ENCODE measurements around the gene CENPT. TPM values are rescaled to one million over a fixed set of nuclear protein-coding genes. Genes with fewer than 3 reads are reported as not detected.
"Not testable (repeated sequence)": the region's sequence is repeated elsewhere in the genome, so short reads cannot be mapped to it uniquely, and the experiment has no call there.

Gene CENPT
- total RNA-seq, 1 donor from 2014 or later, result 45.1 TPM

- intact Hi-C loops (cut with DNase I), result no loop called here
- no peak for DNase-seq (ENCODE audit: low spot score)
These were observed 10.2 kb upstream of the CENPT start for GRCh38 chr16:67857547-67858233.

GRCh38 chr16:67856927-67857546, 9.5 kb upstream of the CENPT start:
- intact Hi-C loops (cut with DNase I), result no loop called here
- no peak for DNase-seq (ENCODE audit: low spot score)
- ATAC-seq, result peak; percentile 5

More at GRCh38 chr16:67857547-67858233, 10.2 kb upstream of the CENPT start:
- ATAC-seq, result peak; percentile 91

DNA sequence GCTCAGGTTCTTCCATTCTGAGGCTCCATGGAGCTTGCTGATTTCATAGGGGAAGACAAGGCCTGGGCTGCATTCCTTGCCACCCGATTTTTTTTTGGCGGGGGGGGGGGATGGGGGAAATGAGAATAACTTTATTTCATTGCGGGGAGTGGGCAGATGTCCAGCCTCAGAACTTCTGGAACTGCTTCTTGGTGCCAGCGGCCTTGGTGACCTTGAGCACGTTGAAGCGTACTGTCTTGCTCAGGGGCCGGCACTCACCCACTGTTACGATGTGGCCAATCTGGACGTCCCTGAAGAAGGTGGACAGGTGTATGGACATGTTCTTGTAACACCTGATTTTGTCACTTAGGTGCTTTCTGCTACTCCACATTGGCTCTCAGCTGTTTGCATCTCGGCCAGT, 8.3 kb upstream of the CENPT start:
- DNase-seq (ENCODE audit: low spot score) (no peak), ATAC-seq (no peak)
- intact Hi-C loops (cut with DNase I), result no loop called here

- ATAC-seq (no peak), DNase-seq (ENCODE audit: low spot score) (no peak)
- intact Hi-C loops (cut with DNase I), result no loop called here
These were observed 6.2 kb upstream of the CENPT start for GRCh38 chr16:67853670-67854069.

- ATAC-seq, result no peak
- DNase-seq (ENCODE audit: low spot score), result no peak
- intact Hi-C loops (cut with DNase I), result no loop called here
These were observed 625 bp upstream of the CENPT start for GRCh38 chr16:67848118-67848517.

GRCh38 chr16:67846320-67847063, 1.0 kb downstream of the CENPT start, which contains the start of gene NUTF2:
NUTF2 (plus strand) TSS chr16:67846933; CDS start chr16:67865131, 18,198 bp downstream.
- intact Hi-C loops (cut with DNase I), result no loop called here
- DNase-seq (ENCODE audit: low spot score) (peak; percentile 97), ATAC-seq (peak; percentile 91)

- DNase-seq (ENCODE audit: low spot score) (no peak), ATAC-seq (no peak)
- intact Hi-C loops (cut with DNase I), result no loop called here
These were observed 1.5 kb downstream of the CENPT start for GRCh38 chr16:67846063-67846319.

DNA sequence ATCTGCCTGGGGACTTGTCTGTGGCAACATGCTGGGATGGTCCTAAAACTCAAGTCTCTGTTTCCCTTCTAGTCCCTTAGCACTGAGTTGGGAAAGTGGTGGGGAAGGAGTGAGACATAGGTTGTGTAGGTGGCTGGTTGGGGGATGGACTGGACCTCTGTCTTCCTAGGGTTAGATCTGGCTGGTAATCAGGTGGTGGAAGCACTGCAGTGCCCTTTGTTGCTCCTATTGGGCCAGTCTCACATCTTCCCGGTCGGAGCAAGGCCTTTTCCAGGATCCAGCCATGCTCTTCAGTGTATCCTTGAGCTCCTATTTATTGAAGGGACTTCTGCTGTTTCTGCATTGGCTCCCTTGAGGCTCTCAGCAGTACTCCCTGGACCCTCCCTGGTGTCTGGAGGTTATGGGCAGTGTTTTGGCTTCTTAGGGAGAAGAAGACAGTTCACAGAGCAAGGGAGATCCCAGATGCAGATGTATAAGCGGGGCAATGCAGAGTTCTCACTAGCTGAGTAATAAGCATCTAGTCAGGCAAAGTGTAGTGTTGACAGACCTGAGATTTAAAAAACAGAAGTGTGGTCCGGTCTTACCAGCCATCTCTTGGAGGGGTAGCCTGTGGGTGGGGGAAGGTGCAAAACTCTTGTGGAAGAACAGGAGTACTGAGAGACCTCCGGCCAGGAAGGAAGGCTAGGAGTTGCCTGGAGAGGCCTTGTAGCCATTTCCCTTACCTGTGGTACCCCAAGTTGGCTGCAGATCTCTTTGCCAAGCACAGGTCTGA, 2.0 kb downstream of the CENPT start:
- ATAC-seq (no peak), DNase-seq (ENCODE audit: low spot score) (no peak)
- intact Hi-C loops (cut with DNase I), result no loop called here

GRCh38 chr16:67844497-67844896, 3.0 kb downstream of the CENPT start:
- intact Hi-C loops (cut with DNase I), result no loop called here
- no peak for ATAC-seq
- DNase-seq (ENCODE audit: low spot score), result no peak

GRCh38 chr16:67843343-67843765, 4.1 kb downstream of the CENPT start:
- ATAC-seq, result no peak
- intact Hi-C loops (cut with DNase I), result no loop called here

DNA sequence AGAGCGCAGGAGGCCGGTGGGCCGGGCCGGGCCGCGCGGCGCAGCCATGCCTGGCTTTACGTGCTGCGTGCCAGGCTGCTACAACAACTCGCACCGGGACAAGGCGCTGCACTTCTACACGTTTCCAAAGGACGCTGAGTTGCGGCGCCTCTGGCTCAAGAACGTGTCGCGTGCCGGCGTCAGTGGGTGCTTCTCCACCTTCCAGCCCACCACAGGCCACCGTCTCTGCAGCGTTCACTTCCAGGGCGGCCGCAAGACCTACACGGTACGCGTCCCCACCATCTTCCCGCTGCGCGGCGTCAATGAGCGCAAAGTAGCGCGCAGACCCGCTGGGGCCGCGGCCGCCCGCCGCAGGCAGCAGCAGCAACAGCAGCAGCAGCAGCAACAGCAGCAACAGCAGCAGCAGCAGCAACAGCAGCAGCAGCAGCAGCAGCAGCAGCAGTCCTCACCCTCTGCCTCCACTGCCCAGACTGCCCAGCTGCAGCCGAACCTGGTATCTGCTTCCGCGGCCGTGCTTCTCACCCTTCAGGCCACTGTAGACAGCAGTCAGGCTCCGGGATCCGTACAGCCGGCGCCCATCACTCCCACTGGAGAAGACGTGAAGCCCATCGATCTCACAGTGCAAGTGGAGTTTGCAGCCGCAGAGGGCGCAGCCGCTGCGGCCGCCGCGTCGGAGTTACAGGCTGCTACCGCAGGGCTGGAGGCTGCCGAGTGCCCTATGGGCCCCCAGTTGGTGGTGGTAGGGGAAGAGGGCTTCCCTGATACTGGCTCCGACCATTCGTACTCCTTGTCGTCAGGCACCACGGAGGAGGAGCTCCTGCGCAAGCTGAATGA, 4.8 kb downstream of the CENPT start:
- intact Hi-C loops (cut with DNase I), result no loop called here
- DNase-seq (ENCODE audit: low spot score) (peak; percentile 75), ATAC-seq (no peak)

More at GRCh38 chr16:67843343-67843765, 4.1 kb downstream of the CENPT start:
- DNase-seq (ENCODE audit: low spot score), result no peak

- peak; percentile 96 for DNase-seq (ENCODE audit: low spot score)
- peak; percentile 88 for ATAC-seq
- intact Hi-C loops (cut with DNase I), result no loop called here
These were observed 5.5 kb downstream of the CENPT start, which contains the start of gene THAP11 for GRCh38 chr16:67841816-67842508. THAP11 (plus strand) TSS chr16:67842320; CDS start chr16:67842555, 235 bp downstream.

GRCh38 chr16:67841198-67841815, 6.2 kb downstream of the CENPT start:
- intact Hi-C loops (cut with DNase I), result no loop called here
- ATAC-seq, result peak; percentile 0
- no peak for DNase-seq (ENCODE audit: low spot score)

GRCh38 chr16:67837811-67838210, 9.7 kb downstream of the CENPT start:
- intact Hi-C loops (cut with DNase I), result no loop called here
- DNase-seq (ENCODE audit: low spot score) (no peak), ATAC-seq (no peak)

- intact Hi-C loops (cut with DNase I); DNase-seq (ENCODE audit: low spot score); ATAC-seq: not testable (repeated sequence)
These were observed 10.3 kb downstream of the CENPT start for GRCh38 chr16:67837190-67837589.

DNA sequence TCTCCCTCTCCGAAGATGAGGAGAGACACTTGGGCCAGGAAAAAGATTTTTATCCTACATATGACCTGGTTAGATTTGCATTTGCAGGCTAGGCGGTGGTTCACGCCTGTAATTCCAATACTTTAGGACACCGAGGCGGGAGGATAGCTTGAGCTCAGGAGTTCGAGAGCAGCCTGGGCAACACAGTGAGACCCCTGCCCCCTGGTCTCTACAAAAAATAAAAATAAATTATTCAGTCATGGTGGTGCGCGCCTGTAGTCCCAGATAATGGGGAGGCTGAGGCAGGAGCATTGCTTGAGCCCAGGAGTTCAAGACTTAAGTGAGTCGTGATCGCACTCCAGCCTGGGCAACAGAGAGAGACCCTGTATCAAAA, 13.3 kb downstream of the CENPT start:
- intact Hi-C loops (cut with DNase I), result no loop called here
- ATAC-seq (no peak), DNase-seq (ENCODE audit: low spot score) (no peak)

- peak; percentile 98 for DNase-seq (ENCODE audit: low spot score)
- intact Hi-C loops (cut with DNase I), result no loop called here
- peak; percentile 99 for ATAC-seq
These were observed 13.9 kb downstream of the CENPT start for GRCh38 chr16:67833415-67834241.
